WTC11 (cell line): ENCODE data around the gene CRACDL. TPM values are rescaled to one million over a fixed set of nuclear protein-coding genes. Genes with fewer than 3 reads are reported as not detected.

ENCODE experiments used
- ATAC-seq: fragments of 200-7000 bp; cut with Tn5 transposase; 2 replicates; pipeline ENCODE4 v1.10.0; 2021; ENCODE audit warnings: mild to moderate bottlenecking, moderate library complexity
- CTCF ChIA-PET: fragments of 300-600 bp; sonication (Branson Sonifier 250); formaldehyde crosslinking; loops from one replicate; lab custom pipeline; 2021; ENCODE audit warnings: antibody characterized with exemption; lab: Charles Lee
- POLR2A ChIA-PET: fragments of 350-600 bp; sonication (Branson Sonifier 250); formaldehyde crosslinking; loops from one replicate; lab custom pipeline; 2021; ENCODE audit warnings: antibody characterized with exemption; lab: Charles Lee
- DNase-seq: peaks from one replicate; pipeline ENCODE4 v3.0.0; 2021; ENCODE audit warnings: low spot score
- H3K27ac Mint-ChIP-seq: 2 replicates; pipeline ENCODE4 v1.8.0; 2021; ENCODE audit warnings: mixed read lengths
- H3K27me3 Mint-ChIP-seq: 2 replicates; pipeline ENCODE4 v1.8.0; 2021; ENCODE audit warnings: low read depth, mild to moderate bottlenecking, moderate library complexity, mixed read lengths
- H3K36me3 Mint-ChIP-seq: 2 replicates; pipeline ENCODE4 v1.8.0; 2021; ENCODE audit warnings: mixed read lengths
- H3K4me1 Mint-ChIP-seq: 2 replicates; pipeline ENCODE4 v1.8.0; 2022; ENCODE audit warnings: mixed read lengths
- H3K4me3 Mint-ChIP-seq: 2 replicates; pipeline ENCODE4 v1.8.0; 2021; ENCODE audit warnings: mild to moderate bottlenecking, moderate library complexity, mixed read lengths
- H3K9me3 Mint-ChIP-seq: 2 replicates; pipeline ENCODE4 v1.8.0; 2021; ENCODE audit warnings: mixed read lengths
- ATF1 ChIP-seq: sonication (generic); formaldehyde crosslinking; IDR thresholded peaks from 2 replicates; pipeline ENCODE4 v1.8.1; 2023; ENCODE audit warnings: mild to moderate bottlenecking, moderate library complexity, missing genetic modification reagents
- ELF4 ChIP-seq: sonication (generic); formaldehyde crosslinking; IDR thresholded peaks from 2 replicates; pipeline ENCODE4 v1.8.1; 2022; ENCODE audit warnings: low read depth, mild to moderate bottlenecking, moderate library complexity, missing genetic modification reagents
- KAT7 ChIP-seq: sonication (generic); formaldehyde crosslinking; IDR thresholded peaks from 2 replicates; pipeline ENCODE4 v1.8.1; 2023; ENCODE audit warnings: missing genetic modification reagents, mild to moderate bottlenecking, borderline replicate concordance
- NR3C1 ChIP-seq: sonication (generic); formaldehyde crosslinking; conservative IDR thresholded peaks from 2 replicates; pipeline ENCODE4 v1.8.1; 2023; ENCODE audit warnings: low read depth, mild to moderate bottlenecking, missing genetic modification reagents
- SOX15 ChIP-seq: fragments of 250-450 bp; sonication (Bioruptor Pico); IDR thresholded peaks from 2 replicates; pipeline ENCODE4 v1.9.0; 2021; ENCODE audit warnings: mild to moderate bottlenecking
- ZNF263 ChIP-seq: sonication (generic); formaldehyde crosslinking; IDR thresholded peaks from 2 replicates; pipeline ENCODE4 v1.8.1; 2022; ENCODE audit warnings: low read depth, mild to moderate bottlenecking, moderate library complexity, missing genetic modification reagents
- ZNF396 ChIP-seq: fragments of 250-450 bp; sonication (Bioruptor Pico); IDR thresholded peaks from 2 replicates; pipeline ENCODE4 v1.8.0; 2021; ENCODE audit warnings: mild to moderate bottlenecking, moderate library complexity, borderline replicate concordance
- total RNA-seq: library from RNA; stranded (reverse); gene quantifications from 3 replicates; pipeline ENCODE4 v1.2.3, GENCODE V29; 2021
- TF ChIP-seq, protein P1 (sequence below): sonication (generic); formaldehyde crosslinking; IDR thresholded peaks from 2 replicates; pipeline ENCODE4 v1.8.1; 2023; ENCODE audit warnings: mild to moderate bottlenecking, missing genetic modification reagents, borderline replicate concordance
- TF ChIP-seq, protein P2 (sequence below): sonication (generic); formaldehyde crosslinking; IDR thresholded peaks from 2 replicates; pipeline ENCODE4 v1.8.1; 2023; ENCODE audit warnings: mild to moderate bottlenecking, moderate library complexity, missing genetic modification reagents
- TF ChIP-seq, protein P3 (sequence below): sonication (generic); formaldehyde crosslinking; IDR thresholded peaks from 2 replicates; pipeline ENCODE4 v1.8.1; 2023; ENCODE audit warnings: mild to moderate bottlenecking, missing genetic modification reagents
- TF ChIP-seq, protein P4 (sequence below): sonication (generic); formaldehyde crosslinking; IDR thresholded peaks from 2 replicates; pipeline ENCODE4 v1.8.0; 2023; ENCODE audit warnings: missing genetic modification reagents
- TF ChIP-seq, protein P5 (sequence below): sonication (generic); formaldehyde crosslinking; IDR thresholded peaks from 2 replicates; pipeline ENCODE4 v1.8.1; 2023; ENCODE audit warnings: mild to moderate bottlenecking, missing genetic modification reagents, moderate library complexity
- TF ChIP-seq, protein P6 (sequence below): sonication (generic); formaldehyde crosslinking; IDR thresholded peaks from 2 replicates; pipeline ENCODE4 v1.8.0; 2023; ENCODE audit warnings: mild to moderate bottlenecking, missing genetic modification reagents
- TF ChIP-seq, protein P7 (sequence below): sonication (generic); formaldehyde crosslinking; IDR thresholded peaks from 2 replicates; pipeline ENCODE4 v1.8.0; 2022; ENCODE audit warnings: mild to moderate bottlenecking, missing genetic modification reagents
- TF ChIP-seq, protein P8 (sequence below): sonication (generic); formaldehyde crosslinking; IDR thresholded peaks from 2 replicates; pipeline ENCODE4 v1.8.1; 2023; ENCODE audit warnings: mild to moderate bottlenecking, missing genetic modification reagents
- TF ChIP-seq, protein P9 (sequence below): sonication (generic); formaldehyde crosslinking; IDR thresholded peaks from 2 replicates; pipeline ENCODE4 v1.8.1; 2022; ENCODE audit warnings: missing genetic modification reagents, borderline replicate concordance

CRACDL gene
- total RNA-seq, 1 experiment from 2014 or later = 0.72 TPM

DNA sequence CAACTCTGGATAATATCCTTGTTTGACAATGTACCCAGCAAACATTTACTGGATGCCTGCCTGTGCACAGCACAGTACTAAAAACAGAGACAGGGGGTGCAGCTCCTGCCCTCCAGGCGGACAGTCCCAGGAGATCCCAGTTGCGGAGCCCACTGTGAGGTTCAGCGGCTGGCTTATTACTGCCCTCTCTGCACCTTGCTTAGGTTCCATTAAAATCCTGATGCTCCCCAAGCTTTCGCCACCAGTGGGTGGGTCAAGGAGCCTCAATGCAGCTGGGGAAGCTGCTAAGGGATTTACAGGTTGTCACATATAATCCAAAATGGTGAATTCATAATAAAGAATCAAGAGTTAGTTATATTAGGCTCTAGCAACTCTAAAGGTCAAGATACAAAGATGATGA is 38.3 kb downstream of the CRACDL start:
- peaks cover 2% of the 10 kb centered on the region; the same call in 1 of the 2 replicates for H3K27me3 Mint-ChIP-seq
- no peaks in the 10 kb centered on the region for H3K4me1 Mint-ChIP-seq
- no peaks in the 10 kb centered on the region for H3K36me3 Mint-ChIP-seq
- no peak for ATAC-seq
- POLR2A ChIA-PET = no interaction called here
- H3K4me3 Mint-ChIP-seq = no peak overlapping the region
- DNase-seq = no peak
- CTCF ChIA-PET = no interaction called here
- no peak for TF ChIP-seq ZNF263
- TF ChIP-seq, protein P1, sequence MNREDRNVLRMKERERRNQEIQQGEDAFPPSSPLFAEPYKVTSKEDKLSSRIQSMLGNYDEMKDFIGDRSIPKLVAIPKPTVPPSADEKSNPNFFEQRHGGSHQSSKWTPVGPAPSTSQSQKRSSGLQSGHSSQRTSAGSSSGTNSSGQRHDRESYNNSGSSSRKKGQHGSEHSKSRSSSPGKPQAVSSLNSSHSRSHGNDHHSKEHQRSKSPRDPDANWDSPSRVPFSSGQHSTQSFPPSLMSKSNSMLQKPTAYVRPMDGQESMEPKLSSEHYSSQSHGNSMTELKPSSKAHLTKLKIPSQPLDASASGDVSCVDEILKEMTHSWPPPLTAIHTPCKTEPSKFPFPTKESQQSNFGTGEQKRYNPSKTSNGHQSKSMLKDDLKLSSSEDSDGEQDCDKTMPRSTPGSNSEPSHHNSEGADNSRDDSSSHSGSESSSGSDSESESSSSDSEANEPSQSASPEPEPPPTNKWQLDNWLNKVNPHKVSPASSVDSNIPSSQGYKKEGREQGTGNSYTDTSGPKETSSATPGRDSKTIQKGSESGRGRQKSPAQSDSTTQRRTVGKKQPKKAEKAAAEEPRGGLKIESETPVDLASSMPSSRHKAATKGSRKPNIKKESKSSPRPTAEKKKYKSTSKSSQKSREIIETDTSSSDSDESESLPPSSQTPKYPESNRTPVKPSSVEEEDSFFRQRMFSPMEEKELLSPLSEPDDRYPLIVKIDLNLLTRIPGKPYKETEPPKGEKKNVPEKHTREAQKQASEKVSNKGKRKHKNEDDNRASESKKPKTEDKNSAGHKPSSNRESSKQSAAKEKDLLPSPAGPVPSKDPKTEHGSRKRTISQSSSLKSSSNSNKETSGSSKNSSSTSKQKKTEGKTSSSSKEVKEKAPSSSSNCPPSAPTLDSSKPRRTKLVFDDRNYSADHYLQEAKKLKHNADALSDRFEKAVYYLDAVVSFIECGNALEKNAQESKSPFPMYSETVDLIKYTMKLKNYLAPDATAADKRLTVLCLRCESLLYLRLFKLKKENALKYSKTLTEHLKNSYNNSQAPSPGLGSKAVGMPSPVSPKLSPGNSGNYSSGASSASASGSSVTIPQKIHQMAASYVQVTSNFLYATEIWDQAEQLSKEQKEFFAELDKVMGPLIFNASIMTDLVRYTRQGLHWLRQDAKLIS (CRISPR knock-in tag) = no peak
- no peak for TF ChIP-seq ELF4 (CRISPR knock-in tag)
- TF ChIP-seq, protein P2, sequence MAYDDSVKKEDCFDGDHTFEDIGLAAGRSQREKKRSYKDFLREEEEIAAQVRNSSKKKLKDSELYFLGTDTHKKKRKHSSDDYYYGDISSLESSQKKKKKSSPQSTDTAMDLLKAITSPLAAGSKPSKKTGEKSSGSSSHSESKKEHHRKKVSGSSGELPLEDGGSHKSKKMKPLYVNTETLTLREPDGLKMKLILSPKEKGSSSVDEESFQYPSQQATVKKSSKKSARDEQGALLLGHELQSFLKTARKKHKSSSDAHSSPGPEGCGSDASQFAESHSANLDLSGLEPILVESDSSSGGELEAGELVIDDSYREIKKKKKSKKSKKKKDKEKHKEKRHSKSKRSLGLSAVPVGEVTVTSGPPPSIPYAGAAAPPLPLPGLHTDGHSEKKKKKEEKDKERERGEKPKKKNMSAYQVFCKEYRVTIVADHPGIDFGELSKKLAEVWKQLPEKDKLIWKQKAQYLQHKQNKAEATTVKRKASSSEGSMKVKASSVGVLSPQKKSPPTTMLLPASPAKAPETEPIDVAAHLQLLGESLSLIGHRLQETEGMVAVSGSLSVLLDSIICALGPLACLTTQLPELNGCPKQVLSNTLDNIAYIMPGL (CRISPR knock-in tag) = no peak
- TF ChIP-seq, protein P3, sequence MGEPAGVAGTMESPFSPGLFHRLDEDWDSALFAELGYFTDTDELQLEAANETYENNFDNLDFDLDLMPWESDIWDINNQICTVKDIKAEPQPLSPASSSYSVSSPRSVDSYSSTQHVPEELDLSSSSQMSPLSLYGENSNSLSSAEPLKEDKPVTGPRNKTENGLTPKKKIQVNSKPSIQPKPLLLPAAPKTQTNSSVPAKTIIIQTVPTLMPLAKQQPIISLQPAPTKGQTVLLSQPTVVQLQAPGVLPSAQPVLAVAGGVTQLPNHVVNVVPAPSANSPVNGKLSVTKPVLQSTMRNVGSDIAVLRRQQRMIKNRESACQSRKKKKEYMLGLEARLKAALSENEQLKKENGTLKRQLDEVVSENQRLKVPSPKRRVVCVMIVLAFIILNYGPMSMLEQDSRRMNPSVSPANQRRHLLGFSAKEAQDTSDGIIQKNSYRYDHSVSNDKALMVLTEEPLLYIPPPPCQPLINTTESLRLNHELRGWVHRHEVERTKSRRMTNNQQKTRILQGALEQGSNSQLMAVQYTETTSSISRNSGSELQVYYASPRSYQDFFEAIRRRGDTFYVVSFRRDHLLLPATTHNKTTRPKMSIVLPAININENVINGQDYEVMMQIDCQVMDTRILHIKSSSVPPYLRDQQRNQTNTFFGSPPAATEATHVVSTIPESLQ (CRISPR knock-in tag) = no peak
- TF ChIP-seq, protein P4, sequence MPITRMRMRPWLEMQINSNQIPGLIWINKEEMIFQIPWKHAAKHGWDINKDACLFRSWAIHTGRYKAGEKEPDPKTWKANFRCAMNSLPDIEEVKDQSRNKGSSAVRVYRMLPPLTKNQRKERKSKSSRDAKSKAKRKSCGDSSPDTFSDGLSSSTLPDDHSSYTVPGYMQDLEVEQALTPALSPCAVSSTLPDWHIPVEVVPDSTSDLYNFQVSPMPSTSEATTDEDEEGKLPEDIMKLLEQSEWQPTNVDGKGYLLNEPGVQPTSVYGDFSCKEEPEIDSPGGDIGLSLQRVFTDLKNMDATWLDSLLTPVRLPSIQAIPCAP (CRISPR knock-in tag) = no peak
- TF ChIP-seq NR3C1 = no peak
- H3K27ac Mint-ChIP-seq = no peak overlapping the region
- peaks cover 5% of the 10 kb centered on the region for H3K9me3 Mint-ChIP-seq

DNA sequence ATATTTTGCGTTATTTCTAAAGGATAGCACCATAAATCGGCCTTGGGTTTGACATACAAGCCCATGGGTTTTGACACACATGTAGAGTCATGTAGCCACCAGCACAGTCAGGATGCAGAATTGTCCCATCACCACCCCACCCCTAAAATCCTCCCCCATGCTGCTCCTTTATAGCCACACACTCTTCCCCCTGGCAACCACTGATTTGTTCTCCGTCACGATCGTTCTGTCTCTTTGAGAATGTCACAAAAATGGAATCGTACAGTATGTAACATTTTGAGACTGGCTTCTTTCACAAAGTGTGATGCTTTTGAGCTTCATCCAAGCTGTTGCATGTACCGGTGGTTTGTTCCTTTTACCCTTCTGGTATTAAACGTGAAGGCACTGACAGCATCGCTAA is 39.1 kb downstream of the CRACDL start:
- CTCF ChIA-PET = no interaction called here
- POLR2A ChIA-PET = no interaction called here
- Mint-ChIP-seq H3K27me3 (peaks cover 2% of the 10 kb centered on the region; the same call in 1 of the 2 replicates), H3K9me3 (peaks cover 5% of the 10 kb centered on the region), H3K4me3 (no peak overlapping the region), H3K36me3 (no peaks in the 10 kb centered on the region), H3K27ac (no peak overlapping the region), H3K4me1 (no peaks in the 10 kb centered on the region)
- TF ChIP-seq, protein P5, sequence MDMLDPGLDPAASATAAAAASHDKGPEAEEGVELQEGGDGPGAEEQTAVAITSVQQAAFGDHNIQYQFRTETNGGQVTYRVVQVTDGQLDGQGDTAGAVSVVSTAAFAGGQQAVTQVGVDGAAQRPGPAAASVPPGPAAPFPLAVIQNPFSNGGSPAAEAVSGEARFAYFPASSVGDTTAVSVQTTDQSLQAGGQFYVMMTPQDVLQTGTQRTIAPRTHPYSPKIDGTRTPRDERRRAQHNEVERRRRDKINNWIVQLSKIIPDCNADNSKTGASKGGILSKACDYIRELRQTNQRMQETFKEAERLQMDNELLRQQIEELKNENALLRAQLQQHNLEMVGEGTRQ (CRISPR knock-in tag) = no peak
- TF ChIP-seq, protein P6, sequence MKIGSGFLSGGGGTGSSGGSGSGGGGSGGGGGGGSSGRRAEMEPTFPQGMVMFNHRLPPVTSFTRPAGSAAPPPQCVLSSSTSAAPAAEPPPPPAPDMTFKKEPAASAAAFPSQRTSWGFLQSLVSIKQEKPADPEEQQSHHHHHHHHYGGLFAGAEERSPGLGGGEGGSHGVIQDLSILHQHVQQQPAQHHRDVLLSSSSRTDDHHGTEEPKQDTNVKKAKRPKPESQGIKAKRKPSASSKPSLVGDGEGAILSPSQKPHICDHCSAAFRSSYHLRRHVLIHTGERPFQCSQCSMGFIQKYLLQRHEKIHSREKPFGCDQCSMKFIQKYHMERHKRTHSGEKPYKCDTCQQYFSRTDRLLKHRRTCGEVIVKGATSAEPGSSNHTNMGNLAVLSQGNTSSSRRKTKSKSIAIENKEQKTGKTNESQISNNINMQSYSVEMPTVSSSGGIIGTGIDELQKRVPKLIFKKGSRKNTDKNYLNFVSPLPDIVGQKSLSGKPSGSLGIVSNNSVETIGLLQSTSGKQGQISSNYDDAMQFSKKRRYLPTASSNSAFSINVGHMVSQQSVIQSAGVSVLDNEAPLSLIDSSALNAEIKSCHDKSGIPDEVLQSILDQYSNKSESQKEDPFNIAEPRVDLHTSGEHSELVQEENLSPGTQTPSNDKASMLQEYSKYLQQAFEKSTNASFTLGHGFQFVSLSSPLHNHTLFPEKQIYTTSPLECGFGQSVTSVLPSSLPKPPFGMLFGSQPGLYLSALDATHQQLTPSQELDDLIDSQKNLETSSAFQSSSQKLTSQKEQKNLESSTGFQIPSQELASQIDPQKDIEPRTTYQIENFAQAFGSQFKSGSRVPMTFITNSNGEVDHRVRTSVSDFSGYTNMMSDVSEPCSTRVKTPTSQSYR = no peak
- TF ChIP-seq, protein P7, sequence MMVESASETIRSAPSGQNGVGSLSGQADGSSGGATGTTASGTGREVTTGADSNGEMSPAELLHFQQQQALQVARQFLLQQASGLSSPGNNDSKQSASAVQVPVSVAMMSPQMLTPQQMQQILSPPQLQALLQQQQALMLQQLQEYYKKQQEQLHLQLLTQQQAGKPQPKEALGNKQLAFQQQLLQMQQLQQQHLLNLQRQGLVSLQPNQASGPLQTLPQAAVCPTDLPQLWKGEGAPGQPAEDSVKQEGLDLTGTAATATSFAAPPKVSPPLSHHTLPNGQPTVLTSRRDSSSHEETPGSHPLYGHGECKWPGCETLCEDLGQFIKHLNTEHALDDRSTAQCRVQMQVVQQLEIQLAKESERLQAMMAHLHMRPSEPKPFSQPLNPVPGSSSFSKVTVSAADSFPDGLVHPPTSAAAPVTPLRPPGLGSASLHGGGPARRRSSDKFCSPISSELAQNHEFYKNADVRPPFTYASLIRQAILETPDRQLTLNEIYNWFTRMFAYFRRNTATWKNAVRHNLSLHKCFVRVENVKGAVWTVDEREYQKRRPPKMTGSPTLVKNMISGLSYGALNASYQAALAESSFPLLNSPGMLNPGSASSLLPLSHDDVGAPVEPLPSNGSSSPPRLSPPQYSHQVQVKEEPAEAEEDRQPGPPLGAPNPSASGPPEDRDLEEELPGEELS (CRISPR knock-in tag) = no peak
- TF ChIP-seq, protein P8, sequence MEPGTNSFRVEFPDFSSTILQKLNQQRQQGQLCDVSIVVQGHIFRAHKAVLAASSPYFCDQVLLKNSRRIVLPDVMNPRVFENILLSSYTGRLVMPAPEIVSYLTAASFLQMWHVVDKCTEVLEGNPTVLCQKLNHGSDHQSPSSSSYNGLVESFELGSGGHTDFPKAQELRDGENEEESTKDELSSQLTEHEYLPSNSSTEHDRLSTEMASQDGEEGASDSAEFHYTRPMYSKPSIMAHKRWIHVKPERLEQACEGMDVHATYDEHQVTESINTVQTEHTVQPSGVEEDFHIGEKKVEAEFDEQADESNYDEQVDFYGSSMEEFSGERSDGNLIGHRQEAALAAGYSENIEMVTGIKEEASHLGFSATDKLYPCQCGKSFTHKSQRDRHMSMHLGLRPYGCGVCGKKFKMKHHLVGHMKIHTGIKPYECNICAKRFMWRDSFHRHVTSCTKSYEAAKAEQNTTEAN (CRISPR knock-in tag) = no peak
- TF ChIP-seq SOX15 (CRISPR knock-in tag) (no peak), ATF1 (CRISPR knock-in tag) (no peak), KAT7 (CRISPR knock-in tag) (no peak), ZNF396 (no peak)
- TF ChIP-seq, protein P9, sequence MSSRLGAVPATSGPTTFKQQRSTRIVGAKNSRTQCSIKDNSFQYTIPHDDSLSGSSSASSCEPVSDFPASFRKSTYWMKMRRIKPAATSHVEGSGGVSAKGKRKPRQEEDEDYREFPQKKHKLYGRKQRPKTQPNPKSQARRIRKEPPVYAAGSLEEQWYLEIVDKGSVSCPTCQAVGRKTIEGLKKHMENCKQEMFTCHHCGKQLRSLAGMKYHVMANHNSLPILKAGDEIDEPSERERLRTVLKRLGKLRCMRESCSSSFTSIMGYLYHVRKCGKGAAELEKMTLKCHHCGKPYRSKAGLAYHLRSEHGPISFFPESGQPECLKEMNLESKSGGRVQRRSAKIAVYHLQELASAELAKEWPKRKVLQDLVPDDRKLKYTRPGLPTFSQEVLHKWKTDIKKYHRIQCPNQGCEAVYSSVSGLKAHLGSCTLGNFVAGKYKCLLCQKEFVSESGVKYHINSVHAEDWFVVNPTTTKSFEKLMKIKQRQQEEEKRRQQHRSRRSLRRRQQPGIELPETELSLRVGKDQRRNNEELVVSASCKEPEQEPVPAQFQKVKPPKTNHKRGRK (CRISPR knock-in tag) = no peak
- no peak for ATAC-seq
- no peak for DNase-seq
